ENCODE measurements around the gene HPCAL4. TPM values are rescaled to one million over a fixed set of nuclear protein-coding genes. Genes with fewer than 3 reads are reported as not detected.

HPCAL4 gene
- total and polyA plus RNA-seq, 9 of the 15 experiments (the other 6 are each of a cell fraction or from before 2014, with no cell fraction given) = 0.01 to 0.04 (median 0.04) TPM; not detected in 4

DNA sequence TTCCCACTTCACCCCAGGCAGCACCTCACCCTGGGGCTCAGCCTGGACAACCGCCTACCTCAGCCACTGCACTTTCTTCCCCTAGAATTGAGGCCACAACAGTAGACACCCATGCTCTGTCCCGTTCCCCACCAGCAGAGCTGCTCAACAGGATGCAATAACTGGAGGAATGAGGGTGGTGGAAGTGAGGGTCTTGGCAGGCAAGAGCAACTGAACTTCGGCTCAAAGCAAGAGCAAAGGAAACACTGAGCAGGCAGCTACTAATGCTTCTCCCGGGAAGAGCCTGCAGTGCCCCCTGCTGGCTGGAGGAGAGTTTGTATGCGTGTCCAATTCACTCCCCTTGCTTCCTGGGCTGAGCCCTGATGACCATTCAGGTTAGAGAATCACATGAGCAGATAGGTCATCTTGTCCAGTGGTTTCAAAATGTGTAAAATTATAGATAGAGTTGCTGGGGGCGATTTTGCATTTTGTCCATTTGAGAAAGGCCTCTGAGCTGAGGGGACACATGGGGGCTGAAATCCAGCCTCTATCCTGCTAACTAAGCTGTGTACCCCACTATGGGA, 33.2 kb downstream of the HPCAL4 start (continued):
- TF ChIP-seq MITF (IDR thresholded peaks at IDR 0.05) (no peak), PHTF2 (CRISPR knock-in tag; IDR thresholded peaks at IDR 0.05) (no peak), CHCHD3 (CRISPR knock-in tag; IDR thresholded peaks at IDR 0.05) (no peak), ZC3H11A (IDR thresholded peaks at IDR 0.05; ENCODE audit: low read depth, low read length) (no peak), MYBL2 (IDR thresholded peaks at IDR 0.05; ENCODE audit: low read depth) (no peak), MYBL2 (CRISPR knock-in tag; IDR thresholded peaks at IDR 0.05; ENCODE audit: borderline replicate concordance) (no peak), CLOCK (CRISPR knock-in tag; IDR thresholded peaks at IDR 0.05; ENCODE audit: borderline replicate concordance) (no peak), ZNF830 (CRISPR knock-in tag; IDR thresholded peaks at IDR 0.05) (no peak), HMG20B (CRISPR knock-in tag; IDR thresholded peaks at IDR 0.05) (no peak), PYGO2 (tag; IDR thresholded peaks at IDR 0.05) (no peak), POLR3A (IDR thresholded peaks at IDR 0.05; ENCODE audit: borderline replicate concordance, extremely low read depth, insufficient read depth, insufficient read length) (no peak), PHF21A (IDR thresholded peaks at IDR 0.05; ENCODE audit: borderline replicate concordance, low read depth) (no peak), UBTF (IDR thresholded peaks at IDR 0.05; ENCODE audit: borderline replicate concordance in 1 of 2, low read depth in 2 of 2, low read length in 2 of 2) (no peak)
- TF ChIP-seq, protein P1, sequence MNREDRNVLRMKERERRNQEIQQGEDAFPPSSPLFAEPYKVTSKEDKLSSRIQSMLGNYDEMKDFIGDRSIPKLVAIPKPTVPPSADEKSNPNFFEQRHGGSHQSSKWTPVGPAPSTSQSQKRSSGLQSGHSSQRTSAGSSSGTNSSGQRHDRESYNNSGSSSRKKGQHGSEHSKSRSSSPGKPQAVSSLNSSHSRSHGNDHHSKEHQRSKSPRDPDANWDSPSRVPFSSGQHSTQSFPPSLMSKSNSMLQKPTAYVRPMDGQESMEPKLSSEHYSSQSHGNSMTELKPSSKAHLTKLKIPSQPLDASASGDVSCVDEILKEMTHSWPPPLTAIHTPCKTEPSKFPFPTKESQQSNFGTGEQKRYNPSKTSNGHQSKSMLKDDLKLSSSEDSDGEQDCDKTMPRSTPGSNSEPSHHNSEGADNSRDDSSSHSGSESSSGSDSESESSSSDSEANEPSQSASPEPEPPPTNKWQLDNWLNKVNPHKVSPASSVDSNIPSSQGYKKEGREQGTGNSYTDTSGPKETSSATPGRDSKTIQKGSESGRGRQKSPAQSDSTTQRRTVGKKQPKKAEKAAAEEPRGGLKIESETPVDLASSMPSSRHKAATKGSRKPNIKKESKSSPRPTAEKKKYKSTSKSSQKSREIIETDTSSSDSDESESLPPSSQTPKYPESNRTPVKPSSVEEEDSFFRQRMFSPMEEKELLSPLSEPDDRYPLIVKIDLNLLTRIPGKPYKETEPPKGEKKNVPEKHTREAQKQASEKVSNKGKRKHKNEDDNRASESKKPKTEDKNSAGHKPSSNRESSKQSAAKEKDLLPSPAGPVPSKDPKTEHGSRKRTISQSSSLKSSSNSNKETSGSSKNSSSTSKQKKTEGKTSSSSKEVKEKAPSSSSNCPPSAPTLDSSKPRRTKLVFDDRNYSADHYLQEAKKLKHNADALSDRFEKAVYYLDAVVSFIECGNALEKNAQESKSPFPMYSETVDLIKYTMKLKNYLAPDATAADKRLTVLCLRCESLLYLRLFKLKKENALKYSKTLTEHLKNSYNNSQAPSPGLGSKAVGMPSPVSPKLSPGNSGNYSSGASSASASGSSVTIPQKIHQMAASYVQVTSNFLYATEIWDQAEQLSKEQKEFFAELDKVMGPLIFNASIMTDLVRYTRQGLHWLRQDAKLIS (CRISPR knock-in tag; IDR thresholded peaks at IDR 0.05) = no peak
- TF ChIP-seq, protein P2, sequence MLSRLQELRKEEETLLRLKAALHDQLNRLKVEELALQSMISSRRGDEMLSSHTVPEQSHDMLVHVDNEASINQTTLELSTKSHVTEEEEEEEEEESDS (CRISPR knock-in tag; IDR thresholded peaks at IDR 0.05) = no peak
- TF ChIP-seq, protein P3, sequence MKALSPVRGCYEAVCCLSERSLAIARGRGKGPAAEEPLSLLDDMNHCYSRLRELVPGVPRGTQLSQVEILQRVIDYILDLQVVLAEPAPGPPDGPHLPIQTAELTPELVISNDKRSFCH (CRISPR knock-in tag; IDR thresholded peaks at IDR 0.05) = no peak
- TF ChIP-seq, protein P3 (tag; IDR thresholded peaks at IDR 0.05) = no peak
